OCI-LY3 (cell line): ENCODE data around the gene TAC3.
"Not testable (repeated sequence)": the region's sequence is repeated elsewhere in the genome, so short reads cannot be mapped to it uniquely, and the experiment has no call there.

Experiments used
- H2AFZ ChIP-seq: fragments of 200-600, 300-600 bp; shearing (Covaris generic); 2 replicates; pipeline ENCODE4 v1.6.0; 2014; ENCODE audit warnings: antibody characterized with exemption, low read depth, low read length
- H3K27ac ChIP-seq: fragments of 200-600, 300-600 bp; sonication (generic); 2 replicates; pipeline ENCODE4 v1.5.1; 2014; ENCODE audit warnings: mild to moderate bottlenecking, low read length, moderate library complexity, mixed read lengths
- H3K27me3 ChIP-seq: fragments of 200-600, 300-600 bp; sonication (generic); 2 replicates; pipeline ENCODE4 v1.6.1; 2014; ENCODE audit warnings: low read depth, low read length, mixed read lengths
- H3K36me3 ChIP-seq: fragments of 200-600, 300-600 bp; sonication (generic); replicated peaks from 2 replicates; pipeline ENCODE3; 2014; ENCODE audit warnings: low read depth, low read length, mixed read lengths
- H3K4me1 ChIP-seq: fragments of 300-600, 200-600 bp; sonication (generic); 2 replicates; pipeline ENCODE4 v1.6.1; 2014; ENCODE audit warnings: low read length, mixed read lengths
- H3K4me2 ChIP-seq: fragments of 200-600, 300-600 bp; sonication (generic); 2 replicates; pipeline ENCODE4 v1.6.1; 2014; ENCODE audit warnings: low read length, mixed read lengths
- H3K4me3 ChIP-seq: fragments of 300-600, 200-600 bp; sonication (generic); 2 replicates; pipeline ENCODE4 v1.5.1; 2014; ENCODE audit warnings: antibody characterized with exemption, mild to moderate bottlenecking, low read length, moderate library complexity
- H3K79me2 ChIP-seq: fragments of 300-600, 200-600 bp; shearing (Covaris generic); 2 replicates; pipeline ENCODE4 v1.6.1; 2014; ENCODE audit warnings: mild to moderate bottlenecking, low read length, mixed read lengths
- H3K9ac ChIP-seq: fragments of 300-600, 200-600 bp; shearing (Covaris generic); 2 replicates; pipeline ENCODE4 v1.6.0; 2014; ENCODE audit warnings: mild to moderate bottlenecking, low read length, moderate library complexity
- H3K9me3 ChIP-seq: fragments of 200-600, 300-600 bp; shearing (Covaris generic); 2 replicates; pipeline ENCODE4 v1.6.1; 2014; ENCODE audit warnings: low read length, mixed read lengths; ENCODE audit not compliant: insufficient read depth
- H4K20me1 ChIP-seq: fragments of 200-600, 300-600 bp; sonication (generic); 2 replicates; pipeline ENCODE4 v1.6.1; 2016; ENCODE audit warnings: low read length, mixed read lengths; ENCODE audit not compliant: insufficient read depth
- CTCF ChIP-seq: fragments of 200-600, 300-600 bp; sonication (generic); IDR thresholded peaks from 2 replicates; pipeline ENCODE4 v1.5.1; 2014; ENCODE audit warnings: antibody characterized with exemption, low read length, low read depth
- EZH2phosphoT487 ChIP-seq: fragments of 200-600 bp; shearing (Covaris generic); IDR thresholded peaks from 2 replicates; pipeline ENCODE4 v1.6.1; 2018; ENCODE audit warnings: antibody characterized with exemption, mixed run types, low read depth

The TAC3 gene

GRCh38 chr12:57055824-57056223 lies 39.5 kb upstream of the TAC3 start:
- Histone ChIP-seq H3K27ac (no peak overlapping the region), H3K9ac (no peak overlapping the region), H3K36me3 (peaks cover 58% of the 10 kb centered on the region), H3K4me3 (no peak overlapping the region), H3K9me3 (no peaks in the 10 kb centered on the region), H3K27me3 (no peaks in the 10 kb centered on the region), H4K20me1 (no peaks in the 10 kb centered on the region), H2AFZ (no peak overlapping the region), H3K79me2 (no peaks in the 10 kb centered on the region), H3K4me2 (no peak overlapping the region), H3K4me1 (peaks cover 9% of the 10 kb centered on the region)
- TF ChIP-seq EZH2phosphoT487 (no peak), CTCF (no peak)

DNA sequence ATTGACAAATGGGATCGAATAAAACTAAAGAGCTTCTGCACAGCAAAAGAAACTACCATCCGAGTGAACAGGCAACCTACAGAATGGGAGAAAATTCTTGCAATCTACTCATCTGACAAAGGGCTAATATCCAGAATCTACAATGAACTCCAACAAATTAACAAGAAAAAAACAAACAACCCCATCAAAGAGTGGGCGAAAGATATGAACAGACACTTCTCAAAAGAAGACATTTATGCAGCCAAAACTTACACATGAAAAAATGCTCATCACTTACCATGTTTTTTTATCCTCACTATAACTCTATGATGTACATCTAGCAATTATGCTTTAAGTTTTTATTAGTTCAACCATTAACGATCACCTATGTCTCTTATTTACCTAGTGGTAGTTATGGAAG lies 37.6 kb upstream of the TAC3 start:
- not testable (repeated sequence) for H3K27ac ChIP-seq, H4K20me1 ChIP-seq, H3K9ac ChIP-seq, H3K9me3 ChIP-seq, H3K4me1 ChIP-seq, H3K27me3 ChIP-seq, H3K4me2 ChIP-seq, H3K79me2 ChIP-seq, H3K4me3 ChIP-seq, H2AFZ ChIP-seq
- peaks cover 39% of the 10 kb centered on the region for H3K36me3 ChIP-seq

- H3K79me2 ChIP-seq, H3K9me3 ChIP-seq, H3K4me3 ChIP-seq, H3K9ac ChIP-seq, H3K27me3 ChIP-seq, H4K20me1 ChIP-seq, H2AFZ ChIP-seq, H3K4me1 ChIP-seq, H3K4me2 ChIP-seq, H3K27ac ChIP-seq: not testable (repeated sequence)
- H3K36me3 ChIP-seq: peaks cover 32% of the 10 kb centered on the region
Measured at GRCh38 chr12:57053146-57053545, 36.8 kb upstream of the TAC3 start.

GRCh38 chr12:57051011-57051410 lies 34.7 kb upstream of the TAC3 start:
- H3K36me3 ChIP-seq: peaks cover 12% of the 10 kb centered on the region
- H3K9ac ChIP-seq: no peak overlapping the region
- no peak overlapping the region for H3K4me3 ChIP-seq
- no peak overlapping the region for H3K27ac ChIP-seq
- no peak for TF ChIP-seq CTCF
- TF ChIP-seq EZH2phosphoT487: no peak
- peaks cover 18% of the 10 kb centered on the region for H3K4me1 ChIP-seq
- H3K9me3 ChIP-seq: no peaks in the 10 kb centered on the region
- H3K79me2 ChIP-seq: no peaks in the 10 kb centered on the region
- H3K4me2 ChIP-seq: no peak overlapping the region
- H2AFZ ChIP-seq: no peak overlapping the region
- no peaks in the 10 kb centered on the region; the same call in 1 of the 2 replicates for H3K27me3 ChIP-seq
- no peaks in the 10 kb centered on the region for H4K20me1 ChIP-seq

DNA sequence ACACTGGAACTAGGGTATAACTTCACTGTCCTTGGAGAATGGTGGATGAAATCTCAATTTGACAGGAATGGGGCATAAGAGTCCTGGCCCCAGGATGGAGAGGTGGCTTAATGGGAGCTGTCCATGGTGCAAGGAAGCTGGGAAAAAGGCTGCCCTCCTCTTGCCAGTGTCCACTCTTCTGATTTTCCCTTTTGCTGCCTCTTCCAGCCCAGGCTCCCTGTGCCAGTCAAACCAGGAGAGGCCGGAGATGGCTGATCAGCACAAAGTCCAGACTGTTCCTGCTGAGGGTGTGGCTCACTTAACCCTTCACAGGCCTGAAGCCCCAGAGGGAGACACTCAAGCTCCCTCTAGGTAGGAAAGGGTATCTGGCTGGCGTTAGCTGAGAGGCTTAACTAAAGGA lies 33.6 kb upstream of the TAC3 start, which contains the start of gene MYO1A:
MYO1A (minus strand) TSS at position 240 of the 400 bp plus-strand sequence. CDS start 1,806 bp downstream, outside the sequence.
- H3K79me2 ChIP-seq: no peaks in the 10 kb centered on the region
- H3K4me1 ChIP-seq: peaks cover 18% of the 10 kb centered on the region
- no peaks in the 10 kb centered on the region for H3K9me3 ChIP-seq

More for the DNA sequence above, 33.6 kb upstream of the TAC3 start, which contains the start of gene MYO1A:
- Histone ChIP-seq H3K27me3 (no peaks in the 10 kb centered on the region; the same call in 1 of the 2 replicates), H3K4me3 (no peak within 1 kb of the TSS), H3K27ac (no peak within 1 kb of the TSS), H3K36me3 (peaks cover 4% of the 10 kb centered on the region), H3K9ac (no peak within 1 kb of the TSS), H3K4me2 (no peak within 1 kb of the TSS), H2AFZ (no peak within 1 kb of the TSS), H4K20me1 (no peaks in the 10 kb centered on the region)
- TF ChIP-seq CTCF (no peak), EZH2phosphoT487 (no peak)
